Measurements from ENCODE around the gene PPARGC1A.

Gene PPARGC1A

GRCh38 chr4:23894021-23894420 is 4.2 kb upstream of the PPARGC1A start:
- no peak overlapping the region for H3K4me3 ChIP-seq (ENCODE audit: low read depth, low read length)
- ChIA-PET POLR2A (no interaction called here), CTCF (no interaction called here)
- DNase-seq (ENCODE audit: low read depth, low spot score), result no peak
- no peak for TF ChIP-seq CTCF (IDR thresholded peaks at IDR 0.05; ENCODE audit: insufficient read depth, low read length, missing control alignments)

- ChIA-PET CTCF (no interaction called here), POLR2A (interaction anchor here (0.7 kb wide), 1 partner anchor 21 kb away, joined by 3 read pairs; no protein-coding TSS in a partner anchor)
- DNase-seq (ENCODE audit: low read depth, low spot score), result no peak
Observed at GRCh38 chr4:23891064-23891421, 1.2 kb upstream of the PPARGC1A start.

GRCh38 chr4:23890369-23891063 is 669 bp upstream of the PPARGC1A start:
- no peak for DNase-seq (ENCODE audit: low read depth, low spot score)
- ChIA-PET POLR2A (interaction anchor here (0.7 kb wide), 1 partner anchor 21 kb away, joined by 3 read pairs; no protein-coding TSS in a partner anchor), CTCF (interaction anchor here (1.5 kb wide), 1 partner anchor 529 kb away, joined by 3 read pairs; no protein-coding TSS in a partner anchor)
- no peak overlapping the region; the same call in 1 of the 2 replicates for H3K4me3 ChIP-seq (ENCODE audit: low read depth, low read length)
- no peak for TF ChIP-seq CTCF (IDR thresholded peaks at IDR 0.05; ENCODE audit: insufficient read depth, low read length, missing control alignments)

More at GRCh38 chr4:23891064-23891421, 1.2 kb upstream of the PPARGC1A start:
- no peak overlapping the region for H3K4me3 ChIP-seq (ENCODE audit: low read depth, low read length)
- no peak for TF ChIP-seq CTCF (IDR thresholded peaks at IDR 0.05; ENCODE audit: insufficient read depth, low read length, missing control alignments)

GRCh38 chr4:23889391-23889790 is 456 bp downstream of the PPARGC1A start:
- ChIA-PET POLR2A (no interaction called here), CTCF (interaction anchor here (1.5 kb wide), 1 partner anchor 530 kb away, joined by 3 read pairs; no protein-coding TSS in a partner anchor)
- DNase-seq (ENCODE audit: low read depth, low spot score), result no peak
- TF ChIP-seq CTCF (IDR thresholded peaks at IDR 0.05; ENCODE audit: insufficient read depth, low read length, missing control alignments), result no peak
- H3K4me3 ChIP-seq (ENCODE audit: low read depth, low read length), result peak overlapping the region; percentile 50

GRCh38 chr4:23888421-23889319 is 1.2 kb downstream of the PPARGC1A start:
- H3K4me3 ChIP-seq (ENCODE audit: low read depth, low read length), result peak overlapping the region; percentile 50
- no peak for TF ChIP-seq CTCF (IDR thresholded peaks at IDR 0.05; ENCODE audit: insufficient read depth, low read length, missing control alignments)
- POLR2A ChIA-PET, result no interaction called here
- CTCF ChIA-PET, result interaction anchor here (1.5 kb wide), 1 partner anchor 531 kb away, joined by 3 read pairs; no protein-coding TSS in a partner anchor
- no peak for DNase-seq (ENCODE audit: low read depth, low spot score)

GRCh38 chr4:23887989-23888388 is 1.9 kb downstream of the PPARGC1A start:
- no peak overlapping the region for H3K4me3 ChIP-seq (ENCODE audit: low read depth, low read length)
- no peak for TF ChIP-seq CTCF (IDR thresholded peaks at IDR 0.05; ENCODE audit: insufficient read depth, low read length, missing control alignments)
- no peak for DNase-seq (ENCODE audit: low read depth, low spot score)
- ChIA-PET CTCF (no interaction called here), POLR2A (no interaction called here)
